Measurements from ENCODE around the gene PRCD. TPM values are rescaled to one million over a fixed set of nuclear protein-coding genes. Genes with fewer than 3 reads are reported as not detected.

PRCD gene
- total RNA-seq, 2 donors from 2014 or later = 0.52 to 4.6 TPM

GRCh38 chr17:76534831-76535732 lies 4.8 kb upstream of the PRCD start:
- Histone ChIP-seq H3K27me3 (peaks cover 0 to 10% of the 10 kb centered on the region in 2 donors), H3K9me3 (no peaks in the 10 kb centered on the region), H3K4me1 (peaks cover 15% of the 10 kb centered on the region), H3K36me3 (replicated peaks in 1 of 2; ENCODE audit: insufficient read depth in 1 of 2, low read depth in 2 of 2) (no peaks in the 10 kb centered on the region), H3K27ac (peak overlapping the region in 1 of 4 donors; percentile 10), H3K4me3 (no peak overlapping the region)
- no peak for TF ChIP-seq POLR2A (IDR thresholded peaks at IDR 0.05)
- TF ChIP-seq CTCF (IDR thresholded peaks at IDR 0.05) = no peak
- 67 to 81% methylated on average over 5 of the region's 7 CpGs for WGBS, 2 donors
- ATAC-seq (no peak), DNase-seq (no peak)
- intact Hi-C loops (cut with DNase I) = no loop called here

- no peak overlapping the region for H3K4me3 ChIP-seq
- peaks cover 23% of the 10 kb centered on the region for H3K4me1 ChIP-seq
- TF ChIP-seq POLR2A (IDR thresholded peaks at IDR 0.05) (no peak), CTCF (IDR thresholded peaks at IDR 0.05) (no peak)
- WGBS, 2 donors = 83 to 89% methylated on average over 7 to 19 of the region's 19 CpGs
- DNase-seq = no peak
- intact Hi-C loops (cut with DNase I) = no loop called here
- ATAC-seq = no peak
- peak overlapping the region in 1 of 4 donors; percentile 10 for H3K27ac ChIP-seq
- H3K36me3 ChIP-seq (replicated peaks in 1 of 2; ENCODE audit: insufficient read depth in 1 of 2, low read depth in 2 of 2) = no peaks in the 10 kb centered on the region
- no peaks in the 10 kb centered on the region for H3K9me3 ChIP-seq
- peaks cover 0 to 10% of the 10 kb centered on the region in 2 donors for H3K27me3 ChIP-seq
Observed at GRCh38 chr17:76535788-76536510, 3.9 kb upstream of the PRCD start.

- DNase-seq (no peak), ATAC-seq (no peak)
- H3K9me3 ChIP-seq = no peaks in the 10 kb centered on the region
- no peaks in the 10 kb centered on the region for H3K36me3 ChIP-seq (replicated peaks in 1 of 2; ENCODE audit: insufficient read depth in 1 of 2, low read depth in 2 of 2)
- no peak overlapping the region for H3K27ac ChIP-seq
- peaks cover 0 to 10% of the 10 kb centered on the region in 2 donors for H3K27me3 ChIP-seq
- H3K4me1 ChIP-seq = peaks cover 29% of the 10 kb centered on the region
- TF ChIP-seq POLR2A (IDR thresholded peaks at IDR 0.05) (no peak), CTCF (IDR thresholded peaks at IDR 0.05) (no peak)
- intact Hi-C loops (cut with DNase I) = no loop called here
- WGBS, 2 donors = 67 to 68% methylated on average over 9 to 17 of the region's 25 CpGs
- H3K4me3 ChIP-seq = no peak overlapping the region
Observed at GRCh38 chr17:76536511-76537287, 3.1 kb upstream of the PRCD start.

GRCh38 chr17:76537288-76537577 lies 2.6 kb upstream of the PRCD start:
- WGBS, 2 donors = 2% methylated on average over 21 of the region's 26 CpGs; no CpG with 5 or more reads in 1 of the 2 donors
- peaks cover 0 to 10% of the 10 kb centered on the region in 2 donors for H3K27me3 ChIP-seq
- TF ChIP-seq CTCF (IDR thresholded peaks at IDR 0.05) (no peak), POLR2A (IDR thresholded peaks at IDR 0.05) (no peak)
- peaks cover 29% of the 10 kb centered on the region for H3K4me1 ChIP-seq
- H3K27ac ChIP-seq = no peak overlapping the region
- peak in 3 of 4 donors; percentile 33 to 56 (median 52) for DNase-seq
- intact Hi-C loops (cut with DNase I) = no loop called here
- ATAC-seq = no peak
- H3K36me3 ChIP-seq (replicated peaks in 1 of 2; ENCODE audit: insufficient read depth in 1 of 2, low read depth in 2 of 2) = no peaks in the 10 kb centered on the region
- H3K9me3 ChIP-seq = no peaks in the 10 kb centered on the region
- no peak overlapping the region for H3K4me3 ChIP-seq
